NCI-H2196 (cell line): ENCODE results near the gene CALCR.
"Not testable (repeated sequence)": the region's sequence is repeated elsewhere in the genome, so short reads cannot be mapped to it uniquely, and the experiment has no call there.

ENCODE experiments used
- DNase-seq: peaks from one replicate; lab custom pipeline; 2025; ENCODE audit not compliant: unreplicated experiment; lab: John Stamatoyannopoulos, UW

CALCR gene

GRCh38 chr7:93574646-93575554 is at the start of gene CALCR:
TSS of gene CALCR (minus strand) at chr7:93574724. CDS start at chr7:93486981, 87,743 bp downstream.
- no peak for DNase-seq

- no peak for DNase-seq
These were observed 49.3 kb upstream of the CALCR start for GRCh38 chr7:93623816-93624215.

- DNase-seq, result peak; percentile 30
These were observed 47.8 kb upstream of the CALCR start for GRCh38 chr7:93622036-93623033.

GRCh38 chr7:93620864-93621263 is 46.3 kb upstream of the CALCR start:
- no peak for DNase-seq

- no peak for DNase-seq
These were observed 45.5 kb upstream of the CALCR start for GRCh38 chr7:93620057-93620456.

GRCh38 chr7:93601363-93601762 is 26.8 kb upstream of the CALCR start:
- DNase-seq, result peak; percentile 60

- DNase-seq, result no peak
These were observed 19.7 kb upstream of the CALCR start for GRCh38 chr7:93594250-93594649.

- DNase-seq, result no peak
These were observed 18.2 kb upstream of the CALCR start for GRCh38 chr7:93592588-93593266.

- DNase-seq, result not testable (repeated sequence)
These were observed 16.9 kb upstream of the CALCR start for GRCh38 chr7:93591224-93592050.

GRCh38 chr7:93586479-93586865 is 11.9 kb upstream of the CALCR start:
- not testable (repeated sequence) for DNase-seq

- DNase-seq, result not testable (repeated sequence)
These were observed 11.4 kb upstream of the CALCR start for GRCh38 chr7:93585694-93586478.

GRCh38 chr7:93579431-93579830 is 4.9 kb upstream of the CALCR start:
- no peak for DNase-seq

- no peak for DNase-seq
These were observed 4.2 kb upstream of the CALCR start for GRCh38 chr7:93578762-93579161.

GRCh38 chr7:93575555-93576399 is 1.3 kb upstream of the CALCR start:
- DNase-seq, result no peak

GRCh38 chr7:93574269-93574645 is 267 bp downstream of the CALCR start:
- no peak for DNase-seq

GRCh38 chr7:93569189-93569588 is 5.3 kb downstream of the CALCR start:
- DNase-seq, result no peak

- no peak for DNase-seq
These were observed 7.6 kb downstream of the CALCR start for GRCh38 chr7:93566876-93567275.

- DNase-seq, result no peak
These were observed 10.9 kb downstream of the CALCR start for GRCh38 chr7:93563584-93563983.
